ENCODE data around the gene PAX5. TPM values are rescaled to one million over a fixed set of nuclear protein-coding genes. Genes with fewer than 3 reads are reported as not detected.

Gene PAX5
- total RNA-seq, 1 experiment from 2014 or later = 0.39 TPM

DNA sequence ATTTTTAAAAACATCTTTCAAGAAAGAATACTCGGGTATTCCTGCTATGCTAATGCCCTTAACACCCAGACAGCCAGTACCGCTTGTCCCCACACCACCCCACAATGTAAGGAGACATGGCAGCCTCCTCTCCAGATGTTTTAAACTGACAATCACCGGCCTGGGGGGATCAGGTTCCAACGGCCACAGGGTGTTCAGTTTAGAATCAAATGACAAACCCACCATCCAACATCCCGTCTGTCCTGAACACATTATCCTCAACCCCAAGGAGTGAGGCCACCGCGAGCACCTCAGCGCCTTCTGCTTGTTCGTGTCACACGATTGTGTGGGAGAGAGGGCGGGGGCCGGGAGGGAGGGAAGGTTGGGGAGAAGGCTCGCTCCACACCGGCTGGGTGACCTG, 152.8 kb downstream of the PAX5 start:
- H4K20me1 ChIP-seq (ENCODE audit: control insufficient read depth, insufficient read depth, insufficient read length) = no peaks in the 10 kb centered on the region
- H3K79me1 ChIP-seq (ENCODE audit: insufficient read depth, low read depth, low read length, poor library complexity, severe bottlenecking) = no peaks in the 10 kb centered on the region
- H4K5ac ChIP-seq (ENCODE audit: insufficient read length, low read depth, low read length) = no peak overlapping the region
- H3K23ac ChIP-seq (ENCODE audit: insufficient read length, low read depth, low read length) = no peak overlapping the region
- no peaks in the 10 kb centered on the region for H3K9me3 ChIP-seq (ENCODE audit: control insufficient read depth, low read depth, low read length)
- no peak overlapping the region for H2BK20ac ChIP-seq (ENCODE audit: low read depth, low read length, poor library complexity, severe bottlenecking)
- Mint-ChIP-seq H3K27ac (no peak overlapping the region), H3K9me3 (no peaks in the 10 kb centered on the region), H3K27me3 (ENCODE audit: low read depth) (peaks cover 8% of the 10 kb centered on the region), H3K4me3 (no peak overlapping the region), H3K4me1 (peaks cover 5 to 10% of the 10 kb centered on the region in 2 experiments), H3K36me3 (ENCODE audit: insufficient read depth in 1 of 3, low read depth in 3 of 3) (no peaks in the 10 kb centered on the region)
- no peak overlapping the region for H2BK120ac ChIP-seq (ENCODE audit: low read depth, low read length, poor library complexity, severe bottlenecking)
- DNase-seq = no peak
- no peak overlapping the region for H3K18ac ChIP-seq (ENCODE audit: insufficient read length, low read depth, low read length)
- no peak overlapping the region for H4K8ac ChIP-seq (replicated peaks; ENCODE audit: insufficient read length, low read depth, low read length)
- no peak overlapping the region for H3T11ph ChIP-seq (ENCODE audit: low read length)
- no peaks in the 10 kb centered on the region for H3K27me3 ChIP-seq (ENCODE audit: insufficient read depth, low read length)
- H3K4me1 ChIP-seq (ENCODE audit: insufficient read depth, low read length) = no peaks in the 10 kb centered on the region
- no peak for TF ChIP-seq CTCF (conservative IDR thresholded peaks at IDR 0.05)
- H2BK5ac ChIP-seq (ENCODE audit: insufficient read length, low read length) = no peak overlapping the region
- H2BK15ac ChIP-seq (ENCODE audit: low read depth, low read length) = no peak overlapping the region
- no peak overlapping the region for H3K14ac ChIP-seq (ENCODE audit: insufficient read depth, low read length)
- H2AFZ ChIP-seq (ENCODE audit: low read length) = no peak overlapping the region
- no peaks in the 10 kb centered on the region for H3K23me2 ChIP-seq (ENCODE audit: insufficient read length, low read depth, low read length, poor library complexity, severe bottlenecking)
- H3K9ac ChIP-seq (ENCODE audit: extremely low read depth, insufficient read length, low read length) = no peak overlapping the region
- no peak overlapping the region for H3K4me2 ChIP-seq (ENCODE audit: insufficient read depth, insufficient read length, low read length)
- no peak overlapping the region for H2AK5ac ChIP-seq (ENCODE audit: insufficient read length, low read length)
- no peak overlapping the region for H4K91ac ChIP-seq (ENCODE audit: insufficient read length, low read depth, low read length)
- no peaks in the 10 kb centered on the region for H3K79me2 ChIP-seq (ENCODE audit: insufficient read depth, low read length)
- no peak overlapping the region for H3K4ac ChIP-seq (ENCODE audit: low read depth, low read length)
- no peak overlapping the region for H3K56ac ChIP-seq (ENCODE audit: insufficient read length, low read depth, low read length)
- no peak overlapping the region for H2BK12ac ChIP-seq (ENCODE audit: insufficient read length, low read depth, low read length)
- H3K27ac ChIP-seq (ENCODE audit: insufficient read length, low read depth, low read length) = no peak overlapping the region
- WGBS (ENCODE audit: extremely low coverage, insufficient read length, low lambda C conversion rate) = no CpG with 5 or more reads among the region's 14 CpGs
